Upper lobe of left lung (tissue), 4 donors: Measurements from ENCODE around the gene SUSD5.

Experiments
- CTCF ChIP-seq, 6 experiments: fragments of 450-650 bp in 4 of 6; fragments of 200-600 bp in 2 of 6; sonication (generic) in 2 of 6; IDR thresholded peaks; one replicate each; pipeline ENCODE4 v1.5.1; 2016 to 2019; ENCODE audit warnings: antibody characterized with exemption in 6 of 6
- POLR2A ChIP-seq, 4 donors: fragments of 450-650 bp; IDR thresholded peaks; one replicate each; pipeline ENCODE4 v1.5.1; 2016 to 2017; ENCODE audit warnings: antibody characterized with exemption in 4 of 4, mild to moderate bottlenecking in 2 of 4

- TF ChIP-seq CTCF (IDR thresholded peaks at IDR 0.05) (no peak), POLR2A (IDR thresholded peaks at IDR 0.05) (no peak)
Measured at GRCh38 chr3:33155301-33155700, 63.3 kb downstream of the SUSD5 start.
